ENCODE measurements around the gene DDX31.
"Not testable (repeated sequence)": the region's sequence is repeated elsewhere in the genome, so short reads cannot be mapped to it uniquely, and the experiment has no call there.

Gene DDX31

DNA sequence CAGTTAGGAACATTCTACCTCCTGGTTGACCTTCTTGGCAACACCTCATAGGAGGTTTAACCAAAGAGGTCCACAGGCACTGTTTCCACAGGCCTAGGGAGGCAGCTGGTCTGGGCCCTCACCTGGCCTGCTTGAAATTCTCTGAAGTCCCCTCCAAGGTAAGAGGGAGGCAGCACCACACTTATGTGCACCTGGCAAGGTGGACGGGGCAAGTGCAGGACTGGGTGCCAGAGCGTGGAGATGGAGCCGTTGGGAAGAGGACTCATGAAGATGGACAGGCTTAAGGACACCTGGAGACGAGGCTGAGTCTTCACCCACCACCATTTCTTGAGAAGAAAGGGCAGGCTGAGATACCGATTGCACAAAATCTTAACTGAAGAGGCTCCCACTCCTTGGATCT lies 94.0 kb downstream of the DDX31 start:
- no peak for DNase-seq

DNA sequence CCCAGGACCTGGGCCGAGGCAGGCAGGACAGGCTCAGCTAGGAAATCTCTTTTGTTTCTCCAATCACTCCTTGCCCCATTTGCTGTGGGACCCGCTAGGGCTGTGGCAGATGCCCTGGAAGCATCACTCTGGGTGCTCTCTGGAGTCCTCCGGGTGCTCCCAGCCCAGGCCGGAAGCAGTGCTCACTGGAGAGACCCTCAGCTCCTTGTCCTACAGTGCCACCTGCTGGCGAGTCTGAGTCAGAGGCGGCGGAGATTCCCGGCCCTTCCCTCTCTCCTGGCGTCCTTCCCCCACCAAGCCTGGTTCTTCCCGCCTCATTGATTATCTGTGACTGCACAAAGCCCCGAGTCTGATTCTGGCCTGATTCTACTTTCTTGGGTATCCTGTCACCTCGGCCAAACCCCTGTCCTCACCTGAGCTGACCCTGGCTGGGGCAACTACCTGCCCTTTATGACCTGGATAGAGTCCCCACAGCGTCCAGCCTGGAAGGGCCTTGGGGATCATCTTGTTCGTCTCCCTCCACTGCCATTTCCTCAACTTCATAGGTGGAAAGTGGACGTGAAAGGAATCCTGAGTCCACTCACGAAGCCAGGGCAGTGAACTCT lies 94.7 kb downstream of the DDX31 start:
- peak in 1 of 2 donors; percentile 27 for DNase-seq

DNA sequence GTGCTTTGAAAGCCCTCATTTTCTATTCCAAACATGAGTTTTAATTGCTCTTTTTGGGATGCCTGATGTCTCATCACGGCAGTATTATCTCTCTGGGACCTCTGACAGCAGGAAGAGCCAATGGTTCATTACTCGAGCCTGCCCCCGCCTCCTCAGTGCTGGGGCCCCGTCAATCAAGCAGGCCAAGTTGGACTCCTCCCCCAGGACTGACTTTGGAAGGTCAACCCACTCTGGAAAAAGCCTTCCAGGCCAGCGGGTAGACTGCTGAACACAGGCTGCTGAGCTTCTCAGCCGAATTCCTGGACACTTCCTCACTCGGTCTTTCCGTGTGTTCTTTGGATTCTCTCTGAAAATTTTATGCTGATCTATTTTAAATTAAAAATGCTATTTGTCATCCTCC lies 96.9 kb downstream of the DDX31 start:
- no peak for DNase-seq

GRCh38 chr9:132571806-132572600 lies 97.8 kb downstream of the DDX31 start:
- no peak for DNase-seq

GRCh38 chr9:132568787-132569186 lies 101.0 kb downstream of the DDX31 start:
- DNase-seq: not testable (repeated sequence)

GRCh38 chr9:132564526-132564925 lies 105.3 kb downstream of the DDX31 start:
- DNase-seq: no peak

- DNase-seq: no peak
Observed at GRCh38 chr9:132562306-132562573, 107.5 kb downstream of the DDX31 start.

DNA sequence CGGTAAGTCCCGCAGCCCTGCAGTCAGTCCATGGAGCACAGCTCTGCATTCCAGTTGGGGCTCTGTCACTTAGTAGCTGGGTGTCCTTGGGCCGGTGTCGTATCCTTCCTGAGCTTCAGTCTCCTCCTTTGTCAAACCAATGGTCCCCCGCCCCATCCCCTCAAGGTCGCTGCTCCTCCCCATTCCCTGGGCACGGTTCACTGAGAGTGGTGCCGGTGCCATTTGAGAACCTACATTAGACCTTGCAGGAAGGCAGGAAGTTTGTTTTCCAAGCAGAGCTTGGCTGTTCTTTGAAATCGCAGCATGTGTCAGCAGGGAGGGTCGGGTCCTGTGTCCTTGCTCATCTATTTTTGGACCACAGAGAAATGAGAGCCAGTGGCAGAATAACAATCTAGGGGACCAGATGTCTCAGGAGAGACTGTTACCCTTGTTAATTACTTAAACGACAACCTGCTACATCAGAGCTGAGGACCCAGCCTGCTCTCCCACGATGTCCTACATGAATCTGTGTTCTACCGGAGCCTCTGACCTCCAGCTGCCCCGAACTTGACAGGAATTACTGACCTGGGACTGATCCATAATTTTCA lies 109.1 kb downstream of the DDX31 start:
- DNase-seq: no peak

GRCh38 chr9:132559711-132560110 lies 110.1 kb downstream of the DDX31 start:
- DNase-seq: no peak

- DNase-seq: no peak
Observed at GRCh38 chr9:132557159-132557558, 112.6 kb downstream of the DDX31 start.

DNA sequence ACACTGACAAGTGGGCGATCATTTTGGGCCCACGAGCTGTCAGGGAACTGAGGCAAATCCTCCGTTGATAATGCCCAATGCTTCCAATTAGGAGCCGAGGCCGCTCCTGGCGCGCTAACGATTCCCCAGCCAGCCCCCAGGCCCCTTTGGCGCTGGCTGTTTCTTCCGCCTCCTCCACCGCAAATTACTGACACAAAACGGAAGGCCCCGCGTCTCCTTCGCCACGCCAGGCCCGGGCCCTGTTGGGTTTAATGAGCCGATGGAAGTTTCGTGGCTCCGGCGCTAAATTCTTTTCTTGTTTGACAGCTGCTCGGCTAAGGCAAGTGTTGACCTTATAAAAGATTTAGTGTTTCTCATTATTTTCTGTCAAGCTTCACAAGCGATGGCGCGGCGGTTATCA lies 113.1 kb downstream of the DDX31 start:
- DNase-seq: no peak

- no peak for DNase-seq
Observed at GRCh38 chr9:132556235-132556634, 113.5 kb downstream of the DDX31 start.

GRCh38 chr9:132555528-132555927 lies 114.3 kb downstream of the DDX31 start:
- DNase-seq: no peak

DNA sequence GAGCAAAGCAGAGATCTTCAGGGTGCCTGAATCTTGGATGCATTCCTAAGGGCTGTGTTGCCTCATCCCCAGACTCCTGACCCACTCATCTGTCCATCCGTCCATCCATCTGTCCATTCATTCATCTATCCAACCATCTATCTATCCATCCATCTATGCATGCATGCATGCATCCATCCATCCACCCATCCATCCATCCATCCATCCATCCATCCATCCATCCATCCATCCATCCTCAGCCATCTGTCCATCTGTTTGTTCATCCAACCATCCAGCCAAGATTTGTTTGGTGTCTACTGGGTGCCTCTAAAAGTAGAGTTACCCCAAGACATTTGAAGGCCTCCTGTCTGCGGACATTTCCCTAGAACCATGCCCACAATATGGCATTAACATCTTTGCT lies 115.0 kb downstream of the DDX31 start:
- DNase-seq: no peak

- no peak for DNase-seq
Observed at GRCh38 chr9:132552041-132552440, 117.7 kb downstream of the DDX31 start.

DNA sequence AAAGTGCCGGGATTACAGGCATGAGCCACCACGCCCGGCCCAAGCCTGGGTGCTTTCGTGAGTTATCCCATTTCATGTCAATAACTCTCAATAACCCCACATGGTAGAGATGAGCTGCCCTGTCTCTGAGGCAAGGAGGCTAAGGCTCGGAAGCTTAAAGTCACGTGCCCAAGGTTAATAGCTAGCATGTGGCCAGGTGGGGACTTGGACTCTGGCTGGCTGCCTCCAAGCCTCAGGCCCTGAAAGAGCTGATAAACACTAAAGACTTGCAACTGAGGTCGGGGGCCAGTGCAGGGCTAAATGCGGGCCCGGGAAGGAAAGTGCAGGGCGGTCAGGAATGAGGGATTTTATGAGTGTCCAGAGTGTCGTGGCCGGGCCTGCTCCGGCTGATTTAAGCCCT lies 118.2 kb downstream of the DDX31 start:
- no peak for DNase-seq

DNA sequence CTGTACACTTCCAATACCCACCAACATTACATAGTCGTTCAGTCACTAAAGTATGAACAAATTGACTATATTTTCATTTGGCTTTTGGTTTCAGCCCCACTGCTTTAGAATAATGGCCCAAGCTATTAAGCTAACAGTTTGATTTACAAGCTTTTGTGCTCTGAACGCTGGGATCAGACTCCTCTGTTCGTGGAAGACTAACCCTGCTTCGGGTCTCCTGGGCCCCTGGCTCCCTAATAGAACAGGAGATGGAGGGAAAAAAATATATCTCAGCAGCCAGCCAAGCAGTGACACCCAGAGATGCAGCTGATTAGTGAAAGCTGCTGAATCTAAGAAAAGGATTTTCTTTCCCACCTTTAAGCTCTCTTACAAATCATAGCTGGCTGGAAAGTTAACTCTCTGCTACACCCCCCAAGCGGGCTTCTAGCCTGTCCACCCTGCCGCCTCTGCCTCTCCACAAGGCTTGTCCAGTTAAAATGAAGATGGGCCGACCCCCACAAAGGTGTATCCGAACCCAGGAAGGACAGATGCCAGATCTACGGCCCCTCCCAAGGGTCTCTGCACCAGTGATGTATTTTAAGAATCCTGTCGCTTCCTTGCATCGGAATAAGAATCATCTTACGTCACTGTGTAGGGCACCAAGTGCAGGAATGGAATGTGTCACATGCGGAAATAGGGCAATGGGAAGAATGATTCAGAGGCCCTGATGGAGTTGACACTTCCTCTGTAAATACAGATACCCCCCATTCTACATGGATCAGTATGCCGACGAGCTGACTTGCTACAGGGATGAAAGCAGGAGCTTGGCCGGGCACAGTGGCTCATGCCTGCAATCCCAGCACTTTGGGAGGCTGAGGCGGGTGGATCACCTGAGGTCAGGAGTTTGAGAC lies 120.8 kb downstream of the DDX31 start:
- no peak for DNase-seq

- DNase-seq: no peak
Observed at GRCh38 chr9:132547976-132548730, 121.6 kb downstream of the DDX31 start.

DNA sequence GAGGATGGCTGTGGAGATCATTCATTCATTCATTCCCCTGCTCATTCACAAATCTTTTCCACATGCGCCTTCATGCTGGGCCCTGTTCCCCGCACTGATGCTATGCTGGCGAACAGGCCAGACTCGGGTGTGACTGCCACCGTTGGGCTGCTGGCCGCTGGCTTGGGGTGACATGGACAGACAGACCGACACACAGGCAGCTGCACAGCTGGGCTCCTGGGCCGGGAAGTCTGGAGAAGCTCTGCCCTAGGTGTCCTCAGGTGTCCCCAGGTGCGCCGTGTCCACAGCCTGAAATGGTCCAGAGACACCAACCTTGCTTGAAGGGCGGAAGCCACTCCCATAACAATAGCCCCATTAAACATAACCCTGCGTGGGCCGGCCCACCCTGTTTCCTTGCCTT lies 122.3 kb downstream of the DDX31 start:
- no peak for DNase-seq

- no peak for DNase-seq
Observed at GRCh38 chr9:132547052-132547431, 122.7 kb downstream of the DDX31 start.

DNA sequence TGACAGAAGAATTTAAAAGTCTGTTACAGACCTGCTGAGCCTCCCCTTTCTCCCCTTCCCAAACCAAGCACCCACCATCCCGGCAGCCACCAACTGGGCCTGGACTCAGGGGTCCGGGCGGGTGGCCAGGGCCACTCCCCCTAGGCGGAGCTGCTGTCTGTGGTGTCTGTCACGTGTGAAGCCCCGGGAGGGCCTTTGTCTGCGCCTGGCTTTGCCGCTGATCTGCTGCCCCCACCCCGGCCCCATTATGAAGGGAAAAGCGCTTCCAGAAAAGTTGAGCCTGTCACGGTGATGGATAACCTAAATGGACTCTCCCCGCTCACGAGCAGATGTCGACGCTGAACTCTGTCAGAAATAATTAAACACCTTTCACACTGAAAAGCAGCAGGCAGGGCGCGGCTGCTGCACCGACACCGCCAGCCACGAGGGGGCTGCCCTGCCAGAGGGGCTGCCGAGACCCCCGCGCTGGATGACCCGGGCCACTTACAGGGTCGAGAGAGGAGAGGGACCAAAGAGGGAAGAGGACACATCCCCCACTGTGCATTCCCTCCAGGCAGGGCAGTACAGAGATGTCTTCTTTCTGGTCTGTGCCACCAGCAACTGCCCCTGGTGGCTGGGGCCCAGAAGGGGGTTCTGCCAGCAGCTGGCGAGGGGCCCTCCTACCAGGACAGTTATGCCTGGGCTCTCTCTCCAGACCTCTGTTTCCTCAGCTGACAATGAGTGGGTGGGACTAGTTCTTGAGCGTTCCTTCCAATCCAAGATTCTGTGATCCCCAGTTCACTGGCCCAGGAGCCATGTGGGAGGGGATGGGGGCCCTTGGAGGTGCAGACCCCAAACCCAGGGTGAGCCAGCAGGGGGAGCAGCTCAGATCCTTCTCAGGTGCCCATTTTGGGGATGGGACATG lies 123.4 kb downstream of the DDX31 start:
- no peak for DNase-seq

GRCh38 chr9:132545578-132545977 lies 124.2 kb downstream of the DDX31 start:
- DNase-seq: no peak
